ENCODE results near the gene GRIN1.

DNA sequence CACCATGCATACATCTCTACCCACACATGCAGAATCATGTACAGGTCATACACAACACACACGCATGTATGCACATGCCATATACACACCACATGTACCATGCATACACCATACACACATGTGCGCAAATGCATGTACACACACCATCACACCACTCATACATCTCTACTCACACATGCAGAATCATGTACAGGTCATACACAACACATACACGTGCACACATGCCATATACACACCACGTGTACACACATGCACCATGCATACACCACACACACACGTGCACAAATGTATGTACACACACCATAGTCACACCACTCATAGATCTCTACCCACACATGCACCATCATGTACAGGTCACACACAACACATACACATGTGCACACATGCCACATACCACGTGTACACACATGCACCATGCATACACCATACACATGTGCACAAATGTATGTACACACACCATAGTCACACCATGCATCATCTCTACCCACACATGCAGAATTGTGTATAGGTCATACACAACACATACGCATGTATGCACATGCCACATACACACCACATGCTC lies 14.0 kb downstream of the GRIN1 start:
- TF ChIP-seq, protein P1, sequence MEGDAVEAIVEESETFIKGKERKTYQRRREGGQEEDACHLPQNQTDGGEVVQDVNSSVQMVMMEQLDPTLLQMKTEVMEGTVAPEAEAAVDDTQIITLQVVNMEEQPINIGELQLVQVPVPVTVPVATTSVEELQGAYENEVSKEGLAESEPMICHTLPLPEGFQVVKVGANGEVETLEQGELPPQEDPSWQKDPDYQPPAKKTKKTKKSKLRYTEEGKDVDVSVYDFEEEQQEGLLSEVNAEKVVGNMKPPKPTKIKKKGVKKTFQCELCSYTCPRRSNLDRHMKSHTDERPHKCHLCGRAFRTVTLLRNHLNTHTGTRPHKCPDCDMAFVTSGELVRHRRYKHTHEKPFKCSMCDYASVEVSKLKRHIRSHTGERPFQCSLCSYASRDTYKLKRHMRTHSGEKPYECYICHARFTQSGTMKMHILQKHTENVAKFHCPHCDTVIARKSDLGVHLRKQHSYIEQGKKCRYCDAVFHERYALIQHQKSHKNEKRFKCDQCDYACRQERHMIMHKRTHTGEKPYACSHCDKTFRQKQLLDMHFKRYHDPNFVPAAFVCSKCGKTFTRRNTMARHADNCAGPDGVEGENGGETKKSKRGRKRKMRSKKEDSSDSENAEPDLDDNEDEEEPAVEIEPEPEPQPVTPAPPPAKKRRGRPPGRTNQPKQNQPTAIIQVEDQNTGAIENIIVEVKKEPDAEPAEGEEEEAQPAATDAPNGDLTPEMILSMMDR (conservative IDR thresholded peaks at IDR 0.05; ENCODE audit: low read length): no peak
- no peak for TF ChIP-seq EZH2phosphoT487 (IDR thresholded peaks at IDR 0.05; ENCODE audit: borderline replicate concordance, low read depth, low read length)
